GM18867 (cell line): ENCODE measurements around the gene AK5.
"Not testable (repeated sequence)": the region's sequence is repeated elsewhere in the genome, so short reads cannot be mapped to it uniquely, and the experiment has no call there.

Experiments used
- ATAC-seq: cut with Tn5 transposase; IDR thresholded peaks from one replicate; pipeline ENCODE4 v1.9.1; 2021; ENCODE audit warnings: mild to moderate bottlenecking, moderate library complexity; ENCODE audit not compliant: unreplicated experiment

AK5 gene

DNA sequence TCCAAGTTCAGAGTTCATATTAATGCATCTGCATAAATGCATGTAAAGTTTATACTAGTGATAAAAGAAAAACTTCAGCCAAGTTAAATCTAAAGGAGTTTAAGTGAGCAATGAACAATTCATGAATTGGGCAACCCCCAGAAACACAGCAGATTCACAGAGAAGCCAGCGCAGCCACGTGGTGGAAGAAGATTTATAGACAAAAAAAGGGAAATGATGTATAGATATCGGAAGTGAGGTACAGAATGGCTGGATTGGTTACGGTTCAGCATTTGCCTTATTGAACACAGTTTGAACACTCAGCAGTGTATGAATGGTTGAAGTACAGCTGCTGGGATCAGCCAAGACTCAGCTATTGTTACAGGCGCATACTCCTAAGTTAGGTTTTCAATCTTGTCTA, 5.7 kb downstream of the AK5 start:
- no peak for ATAC-seq

DNA sequence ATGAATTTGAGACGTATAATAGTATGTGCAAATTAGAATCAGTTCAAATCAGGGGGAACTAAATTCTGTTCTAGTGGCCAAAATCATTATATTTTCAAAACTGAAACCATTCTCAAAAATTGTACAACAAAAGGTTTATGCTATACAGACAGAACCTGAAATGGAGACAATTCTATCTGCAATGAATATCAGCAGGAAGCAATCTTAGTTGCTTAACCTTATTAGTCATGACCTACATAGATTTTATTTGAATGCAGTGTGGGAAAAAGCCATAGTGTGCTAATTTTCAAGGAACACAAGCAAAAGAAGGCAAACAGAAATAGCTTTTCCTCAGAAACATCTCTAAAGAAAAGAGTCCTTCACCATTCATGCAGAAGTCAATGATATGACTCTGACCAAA, 6.5 kb downstream of the AK5 start:
- ATAC-seq: no peak

DNA sequence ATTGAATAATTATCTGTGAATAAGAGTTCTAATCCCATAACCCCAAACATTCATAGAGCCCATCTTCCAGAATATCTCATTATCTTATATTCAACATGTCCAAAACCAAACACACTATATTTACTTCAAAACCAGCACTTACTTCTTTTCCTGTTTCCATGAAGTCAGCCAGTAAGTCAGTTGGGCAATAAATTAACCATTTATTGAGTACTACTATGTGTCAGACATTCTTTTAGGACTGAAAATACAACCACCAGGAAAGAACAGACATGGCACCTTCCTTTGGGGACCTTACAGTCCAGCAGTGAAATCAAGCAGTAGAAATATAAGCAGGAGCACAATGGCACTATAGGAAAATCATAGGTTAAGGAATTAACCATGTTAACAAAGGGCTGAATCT, 8.8 kb downstream of the AK5 start:
- ATAC-seq: no peak

DNA sequence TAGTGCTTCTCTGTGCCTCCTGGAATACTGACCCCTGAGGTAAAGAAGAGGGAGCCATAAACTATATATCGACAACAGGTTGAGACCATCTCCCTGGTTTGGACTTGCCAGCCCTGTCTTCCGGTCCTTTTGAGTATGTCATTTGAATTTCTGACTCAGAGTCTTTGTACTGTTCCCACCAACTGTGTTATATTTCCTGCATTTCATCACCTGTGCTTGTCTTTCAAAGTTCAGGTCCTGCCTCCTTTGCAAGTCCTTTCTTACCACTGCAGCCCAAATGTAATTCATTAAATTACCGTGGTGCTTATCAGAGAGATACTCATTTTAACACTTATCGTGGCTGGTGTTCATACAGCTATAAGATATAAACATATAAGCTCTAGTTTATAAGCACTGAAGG, 10.7 kb downstream of the AK5 start:
- ATAC-seq: no peak

DNA sequence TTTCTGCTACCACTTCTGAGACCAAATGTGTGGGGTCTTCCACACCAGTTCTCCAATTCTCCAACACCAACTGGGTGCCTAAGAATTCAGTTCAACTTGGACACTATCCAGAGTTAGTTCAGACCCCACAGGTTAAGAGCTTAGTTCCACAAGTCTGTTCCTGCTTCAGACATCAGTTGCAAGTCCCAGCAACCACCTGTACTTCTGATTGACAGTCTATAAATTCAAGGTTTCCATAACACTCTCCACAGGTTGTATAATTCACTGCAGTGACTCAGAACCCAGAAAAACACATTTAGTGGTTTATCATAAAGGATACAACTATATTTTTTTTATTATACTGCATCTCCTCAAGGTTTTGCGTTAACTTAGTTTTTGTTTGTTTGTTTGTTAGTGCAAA, 18.7 kb downstream of the AK5 start:
- ATAC-seq: no peak

DNA sequence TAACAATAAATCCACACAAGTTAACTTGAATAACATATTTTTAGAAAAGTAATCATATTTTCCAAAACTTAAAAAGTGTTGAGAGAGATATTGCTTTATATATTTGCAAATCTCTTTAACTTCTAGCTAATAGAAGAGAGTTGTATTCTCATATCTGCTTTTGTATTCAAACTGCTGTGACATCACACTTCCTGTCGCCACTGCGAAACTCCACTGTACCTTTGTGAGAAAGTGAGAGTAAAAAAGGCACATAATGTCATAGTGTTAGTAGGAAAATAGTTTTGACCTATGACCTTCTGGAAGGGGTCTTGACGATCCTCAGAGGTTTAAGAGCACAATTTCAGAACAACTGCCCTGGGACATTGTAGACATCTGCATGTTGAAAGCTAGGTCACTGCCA, 21.6 kb downstream of the AK5 start:
- ATAC-seq: no peak

DNA sequence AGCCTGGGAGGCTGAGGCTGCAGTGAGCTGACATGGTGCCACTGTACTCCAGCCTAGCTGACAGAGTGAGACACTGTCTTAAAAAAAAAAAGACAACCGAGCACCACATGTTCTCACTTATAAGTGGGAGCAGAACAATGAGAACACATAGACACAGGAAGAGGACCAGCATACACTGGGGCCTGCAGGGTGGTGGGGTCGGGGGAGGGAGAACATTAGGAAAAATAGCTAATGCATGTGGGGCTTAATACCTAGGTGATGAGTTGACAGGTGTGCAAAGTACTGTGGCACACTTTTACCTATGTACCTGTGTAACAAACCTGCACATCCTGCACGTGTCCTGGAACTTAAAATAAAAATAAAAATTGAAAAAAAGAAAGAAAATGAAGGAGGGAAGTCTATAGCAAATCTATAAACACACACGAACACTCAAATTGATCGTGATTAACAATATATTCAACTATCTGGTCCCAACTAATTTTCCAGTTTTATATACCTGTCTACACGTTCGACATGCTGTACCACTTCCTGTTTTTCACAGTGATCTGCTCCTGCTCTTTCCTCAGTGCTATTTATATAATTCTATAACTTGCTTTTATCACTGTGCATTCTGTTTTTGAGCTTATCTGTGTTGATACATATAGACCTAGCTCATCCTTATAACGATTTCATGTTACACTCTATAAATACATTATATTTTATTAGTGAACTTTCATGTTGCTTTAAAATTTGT, 27.2 kb downstream of the AK5 start:
- ATAC-seq: no peak

DNA sequence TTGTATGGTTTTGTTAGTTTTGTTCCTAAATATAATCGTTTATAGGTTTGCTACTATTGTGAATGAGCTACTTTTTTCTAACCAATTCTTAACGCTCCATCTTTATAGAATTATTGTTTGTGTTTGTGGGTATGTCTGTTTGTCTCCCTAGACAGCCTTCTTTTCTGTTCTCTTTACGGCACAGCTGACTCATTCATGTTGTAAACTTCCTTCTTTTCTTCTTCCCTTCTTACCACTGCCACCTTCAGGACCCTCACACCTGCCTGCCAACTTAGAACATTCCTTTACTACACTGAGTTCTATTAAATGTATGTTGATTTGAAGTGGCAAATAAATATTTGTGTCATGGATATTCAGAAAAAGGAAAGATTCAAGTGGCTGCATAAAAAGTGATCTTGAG, 29.1 kb downstream of the AK5 start:
- ATAC-seq: no peak

DNA sequence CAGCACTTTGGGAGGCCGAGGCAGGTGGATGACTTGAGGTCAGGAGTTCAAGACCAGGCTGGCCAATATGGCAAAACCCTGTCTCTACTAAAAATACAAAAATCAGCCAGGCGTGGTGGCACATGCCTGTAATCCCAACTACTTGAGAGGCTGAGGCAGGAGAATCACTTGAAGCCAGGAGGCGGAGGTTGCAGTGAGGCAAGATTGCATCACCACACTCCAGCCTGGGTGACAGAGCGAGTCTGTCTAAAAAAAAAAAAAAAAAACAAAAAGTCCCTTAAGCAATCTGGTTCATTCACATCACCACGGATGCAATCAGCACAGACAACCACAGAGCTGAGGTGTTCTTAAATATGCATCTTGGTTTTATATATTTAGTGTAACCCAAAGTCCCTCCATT, 30.5 kb downstream of the AK5 start:
- not testable (repeated sequence) for ATAC-seq

DNA sequence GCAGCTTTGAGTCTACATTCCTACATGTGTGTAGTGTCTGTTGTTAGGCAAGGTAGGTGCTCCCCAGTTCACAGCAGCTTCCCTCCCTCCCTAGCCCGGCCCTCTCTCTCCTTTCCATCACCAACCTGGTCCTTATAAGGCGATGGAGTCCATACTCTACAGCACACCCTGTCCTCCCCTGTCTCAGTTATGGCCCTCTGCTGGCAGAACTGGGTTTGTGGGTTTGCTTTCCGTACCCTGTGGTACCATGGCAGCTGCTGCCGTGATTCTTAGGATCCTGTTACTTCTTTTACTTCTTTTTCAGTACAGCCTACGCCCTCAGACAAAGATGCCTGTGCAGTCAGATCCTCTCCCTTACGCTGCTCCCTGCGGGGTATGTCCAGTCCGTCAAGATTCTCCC, 31.7 kb downstream of the AK5 start:
- ATAC-seq: peak; percentile 91

DNA sequence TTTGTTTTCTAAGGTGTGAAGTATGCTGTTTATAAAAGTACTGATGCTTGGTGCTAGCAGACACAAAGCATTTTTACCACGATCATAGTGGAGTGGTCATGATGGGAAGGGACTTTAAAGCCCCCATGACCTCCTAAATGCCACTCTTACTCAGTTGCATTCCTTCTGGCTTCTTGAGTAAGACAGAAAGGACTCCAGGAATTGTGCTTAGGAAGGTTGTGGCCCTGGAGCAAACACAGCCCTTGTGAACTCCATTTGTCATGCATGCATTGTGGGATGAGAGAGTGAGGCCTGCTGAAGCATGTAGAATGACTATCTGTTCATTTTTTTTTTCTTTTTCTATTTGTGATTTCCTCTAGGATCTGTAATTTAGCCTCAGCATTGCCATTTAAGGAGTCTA, 34.2 kb downstream of the AK5 start:
- no peak for ATAC-seq

DNA sequence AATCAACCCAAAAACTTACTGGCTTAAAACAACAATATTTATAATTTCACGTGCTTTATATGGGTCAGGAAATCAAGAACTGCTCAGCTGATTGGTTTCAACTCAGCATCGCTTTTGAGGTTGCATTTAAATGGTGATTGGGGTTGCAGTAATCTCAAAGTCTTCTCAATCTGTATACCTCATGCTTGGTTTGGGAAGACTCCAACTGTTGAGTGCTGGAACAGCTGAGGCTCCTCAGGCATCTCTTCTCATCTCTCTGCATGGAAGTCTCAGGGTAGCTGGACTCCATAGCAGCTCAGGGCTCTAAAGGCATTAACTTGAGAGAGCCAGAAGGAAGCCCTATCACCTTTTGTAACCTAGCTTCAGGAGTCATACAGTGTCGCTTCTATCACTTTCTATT, 35.1 kb downstream of the AK5 start:
- ATAC-seq: no peak

DNA sequence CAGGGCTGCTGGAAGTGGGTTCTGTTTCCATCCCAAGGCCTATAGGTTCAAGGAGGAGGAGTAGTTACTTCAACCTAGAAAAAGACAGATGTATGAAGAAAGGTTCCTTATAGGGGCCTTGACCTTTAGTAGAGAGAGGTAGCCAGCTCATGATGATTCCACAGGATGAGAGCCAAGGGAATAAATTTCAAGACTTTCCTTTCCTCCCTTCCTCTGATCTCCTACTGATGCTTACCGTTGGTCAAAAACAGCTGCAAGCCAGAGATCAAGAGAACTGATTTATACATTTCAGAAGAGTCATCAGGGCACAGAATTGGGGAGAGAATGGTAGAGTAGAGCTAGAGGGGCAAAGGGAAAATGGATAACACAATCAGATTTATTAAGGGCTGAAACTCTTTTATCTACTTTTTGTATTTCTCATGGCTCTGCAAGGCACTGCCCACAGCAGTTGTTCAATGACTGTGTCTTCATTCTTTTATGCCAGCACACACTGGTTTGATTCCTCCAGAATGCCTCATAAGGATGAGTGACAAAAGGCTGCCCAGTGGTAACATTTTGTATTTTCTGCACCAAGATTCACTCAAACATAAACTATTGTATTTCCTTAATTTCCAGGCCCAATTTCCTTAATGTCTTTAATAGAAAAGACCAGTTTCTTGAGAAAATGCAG, 37.4 kb downstream of the AK5 start:
- ATAC-seq: no peak

DNA sequence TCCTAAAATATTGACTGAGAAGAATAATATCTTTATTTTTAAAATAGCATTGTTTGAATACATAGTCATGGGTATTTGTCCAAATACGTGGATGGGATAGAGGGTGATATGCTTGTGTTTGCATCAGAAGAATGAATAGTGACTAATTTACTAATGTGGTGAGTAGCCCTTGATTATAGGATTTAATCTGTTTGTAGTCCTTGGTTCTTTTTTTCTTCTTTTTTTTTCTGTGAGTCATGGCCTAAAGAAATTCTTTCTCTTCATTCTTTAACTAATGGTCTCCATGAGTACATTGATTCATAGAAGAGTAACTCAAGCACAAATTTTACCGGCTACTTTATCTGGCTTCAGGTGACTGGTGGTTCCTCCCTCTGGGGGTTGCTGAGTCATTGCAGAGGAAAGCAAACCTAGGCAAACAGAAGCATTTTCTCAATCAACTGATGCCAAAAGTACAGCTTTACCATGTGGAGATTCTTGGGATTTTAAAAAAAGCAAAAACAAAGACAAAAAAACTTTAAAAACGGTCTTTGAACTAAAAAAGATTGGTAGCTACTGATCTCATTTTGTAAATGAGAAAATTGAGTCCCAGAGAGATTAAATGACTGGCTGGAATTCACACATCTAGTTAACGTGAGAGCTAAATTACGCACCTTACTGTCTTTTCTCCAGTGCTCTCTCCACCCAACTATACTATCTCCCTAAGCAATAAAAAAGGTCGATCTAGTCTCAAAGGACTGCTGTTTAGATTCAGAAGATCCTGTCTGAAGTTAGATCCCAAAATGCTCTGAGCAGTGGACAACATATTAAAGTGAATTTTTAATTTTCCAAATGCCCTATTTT, 40.5 kb downstream of the AK5 start:
- no peak for ATAC-seq

DNA sequence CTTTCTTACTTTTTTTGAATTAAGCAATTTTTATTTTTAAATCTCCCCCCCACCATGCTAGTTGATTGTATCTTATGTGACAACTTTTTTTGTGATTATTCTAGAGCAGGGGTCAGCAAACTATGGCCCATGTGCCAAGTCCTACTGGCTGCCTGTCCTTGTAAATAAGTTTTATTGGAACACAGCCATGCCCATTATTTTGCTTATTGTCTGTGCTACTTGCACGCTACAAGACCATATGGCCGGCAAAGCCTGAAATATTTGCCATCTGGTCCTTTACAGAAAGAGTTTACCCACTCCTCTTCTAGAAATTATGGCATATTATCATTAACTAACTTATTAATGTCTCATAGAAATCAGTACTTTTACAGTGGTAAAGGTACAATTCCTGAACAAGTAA, 51.7 kb downstream of the AK5 start:
- ATAC-seq: no peak

DNA sequence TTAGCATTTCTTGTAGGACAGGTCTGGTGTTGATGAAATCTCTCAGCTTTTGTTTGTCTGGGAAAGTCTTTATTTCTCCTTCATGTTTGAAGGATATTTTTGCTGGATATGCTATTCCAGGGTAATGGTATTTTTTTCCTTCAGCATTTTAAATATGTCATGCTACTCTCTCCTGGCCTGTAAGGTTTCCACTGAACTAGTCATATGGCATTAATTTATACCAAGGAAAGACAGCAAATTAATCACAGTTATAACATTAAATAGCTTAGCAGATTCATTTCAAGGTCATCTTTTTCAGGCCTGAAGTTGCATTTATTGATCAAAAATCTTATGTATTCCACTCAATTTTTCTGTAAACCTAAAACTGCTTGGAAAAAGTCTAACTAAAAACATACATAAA, 54.9 kb downstream of the AK5 start:
- no peak for ATAC-seq

DNA sequence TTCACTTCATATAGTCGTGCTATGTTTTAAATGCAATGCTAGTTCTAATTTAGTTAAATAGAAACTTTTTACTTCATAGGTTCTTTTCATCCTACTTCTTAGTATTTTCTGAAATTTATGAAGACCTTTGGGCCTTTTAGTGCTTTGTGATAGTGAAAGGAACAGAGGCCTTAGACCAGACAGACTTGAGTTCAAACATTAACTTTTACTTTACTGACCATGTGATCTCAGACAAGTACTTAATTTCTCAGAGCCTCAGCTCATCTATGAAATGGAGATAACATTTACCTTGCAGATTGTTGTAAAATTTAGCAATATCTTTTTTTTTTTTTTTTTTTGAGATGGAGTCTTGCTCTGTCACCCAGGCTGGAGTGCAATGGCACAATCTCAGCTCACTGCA, 57.5 kb downstream of the AK5 start:
- ATAC-seq: no peak

DNA sequence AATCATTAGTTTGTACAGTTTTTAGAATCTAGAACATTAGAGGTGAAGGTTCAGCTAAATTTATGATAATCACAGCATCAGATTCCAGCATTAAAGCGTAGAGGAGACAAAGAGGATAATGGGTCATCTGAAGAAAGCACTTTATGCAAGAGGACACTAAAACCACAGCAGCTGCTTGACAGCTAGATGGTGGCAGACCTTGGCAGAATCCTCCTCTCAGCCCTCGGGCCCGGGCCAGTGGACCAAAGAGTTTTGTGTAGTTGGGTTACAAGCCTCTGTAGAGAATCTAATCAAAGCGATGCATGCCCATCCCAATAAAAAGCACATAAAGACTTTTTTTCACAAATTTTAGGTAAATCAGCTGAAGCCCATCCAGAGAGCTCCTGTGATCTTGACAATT, 59.4 kb downstream of the AK5 start:
- ATAC-seq: no peak

DNA sequence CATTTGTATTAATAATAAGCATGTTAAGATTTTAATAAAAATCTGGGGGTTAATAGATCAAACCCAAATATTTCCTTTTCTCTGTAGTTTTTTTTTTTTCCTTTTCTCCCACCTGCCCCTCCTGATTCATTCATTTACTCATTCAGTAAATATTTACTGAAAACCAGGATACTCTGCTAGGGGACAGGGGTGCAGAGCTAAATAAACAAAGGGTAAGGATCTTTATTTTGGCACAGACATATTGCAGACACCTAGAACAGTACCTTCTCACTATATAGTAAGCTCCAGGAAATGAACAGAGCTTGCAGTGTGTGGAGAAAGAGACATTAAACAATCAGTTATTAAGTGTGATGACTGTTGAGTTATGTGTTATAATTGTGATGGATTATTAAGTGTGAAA, 60.9 kb downstream of the AK5 start:
- no peak for ATAC-seq

DNA sequence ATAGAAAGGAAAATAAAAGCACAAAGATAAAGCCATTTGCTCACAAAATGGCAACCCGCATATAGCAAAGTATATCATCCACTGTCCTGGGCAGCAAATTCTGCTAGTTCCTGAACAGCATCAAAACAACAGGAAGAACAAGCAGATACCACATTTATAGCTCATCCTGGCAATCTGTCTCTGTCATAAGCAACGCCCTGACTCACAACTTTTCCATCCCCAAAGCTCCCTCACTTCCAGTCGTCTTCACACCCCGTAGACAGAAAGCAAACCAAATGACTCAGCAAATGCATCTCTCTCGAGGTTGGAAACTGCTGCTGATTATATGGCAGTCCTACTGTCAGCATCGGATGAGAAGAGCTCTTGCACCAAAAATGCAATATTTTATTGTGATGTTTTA, 65.8 kb downstream of the AK5 start:
- ATAC-seq: no peak

DNA sequence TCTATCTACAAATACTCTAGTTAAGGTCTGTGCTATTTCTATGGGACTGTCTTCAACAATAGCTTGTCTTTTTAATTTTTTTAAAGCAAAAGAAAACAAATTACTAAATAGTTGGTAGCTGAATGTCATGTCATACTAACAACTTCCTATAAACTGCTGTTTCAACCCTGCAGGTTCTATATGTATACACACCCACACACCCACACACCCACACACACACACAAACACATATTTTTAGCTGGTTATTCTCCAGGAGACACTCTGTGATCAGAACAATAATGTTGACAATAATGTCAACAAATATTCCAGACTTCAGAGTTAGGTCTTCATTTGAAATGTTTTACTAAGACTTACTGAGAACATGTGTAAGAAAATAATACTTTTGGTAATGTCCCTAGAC, 66.7 kb downstream of the AK5 start:
- no peak for ATAC-seq

DNA sequence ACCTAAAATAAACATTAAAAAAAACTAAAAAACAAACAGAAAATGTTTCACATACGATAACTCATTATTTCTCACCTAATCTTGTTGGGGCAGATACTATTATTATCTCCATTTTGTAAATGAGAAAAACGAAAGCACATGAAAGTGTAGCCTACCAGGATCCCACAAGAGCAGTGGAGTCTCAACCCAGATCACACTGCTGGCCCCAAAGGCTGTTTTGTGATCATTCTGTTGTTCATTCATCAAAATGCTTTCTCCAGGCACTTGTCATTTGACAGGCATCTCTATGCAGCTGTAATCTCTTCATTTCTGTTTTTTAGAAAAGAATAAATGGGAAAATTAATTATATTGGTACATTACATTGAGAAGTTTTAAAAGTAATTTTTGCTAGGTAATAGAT, 67.5 kb downstream of the AK5 start:
- ATAC-seq: no peak
